Embryonic facial prominence (tissue), 1 donor: Measurements from ENCODE around the gene PLXNA2.

ENCODE experiments used
- DNase-seq: peaks from one replicate; pipeline ENCODE4 v3.0.0-alpha.2; 2016; ENCODE audit errors: extremely low spot score

PLXNA2 gene

GRCh38 chr1:208243967-208244916, at the start of gene PLXNA2:
TSS of gene PLXNA2 (minus strand) at chr1:208244384. CDS start at chr1:208217922, 26,462 bp downstream.
- DNase-seq, result no peak

- no peak for DNase-seq
Observed at GRCh38 chr1:208292908-208293307, 48.7 kb upstream of the PLXNA2 start.

- no peak for DNase-seq
Observed at GRCh38 chr1:208291923-208292711, 47.9 kb upstream of the PLXNA2 start.

GRCh38 chr1:208291129-208291528, 46.9 kb upstream of the PLXNA2 start:
- no peak for DNase-seq

- no peak for DNase-seq
Observed at GRCh38 chr1:208289716-208290115, 45.5 kb upstream of the PLXNA2 start.

- no peak for DNase-seq
Observed at GRCh38 chr1:208288495-208288894, 44.3 kb upstream of the PLXNA2 start.

- no peak for DNase-seq
Observed at GRCh38 chr1:208280681-208281450, 36.7 kb upstream of the PLXNA2 start.

- DNase-seq, result no peak
Observed at GRCh38 chr1:208279826-208280588, 35.8 kb upstream of the PLXNA2 start.

GRCh38 chr1:208278638-208279037, 34.5 kb upstream of the PLXNA2 start:
- DNase-seq, result no peak

GRCh38 chr1:208276757-208277435, 32.7 kb upstream of the PLXNA2 start:
- DNase-seq, result no peak

GRCh38 chr1:208275083-208275482, 30.9 kb upstream of the PLXNA2 start:
- DNase-seq, result no peak

GRCh38 chr1:208273386-208274017, 29.3 kb upstream of the PLXNA2 start:
- no peak for DNase-seq

GRCh38 chr1:208272713-208273112, 28.5 kb upstream of the PLXNA2 start:
- no peak for DNase-seq

GRCh38 chr1:208272311-208272710, 28.1 kb upstream of the PLXNA2 start:
- DNase-seq, result no peak

GRCh38 chr1:208271236-208271635, 27.1 kb upstream of the PLXNA2 start:
- no peak for DNase-seq

- no peak for DNase-seq
Observed at GRCh38 chr1:208270651-208271141, 26.5 kb upstream of the PLXNA2 start.

- DNase-seq, result no peak
Observed at GRCh38 chr1:208269338-208269666, 25.1 kb upstream of the PLXNA2 start.

GRCh38 chr1:208268541-208269337, 24.6 kb upstream of the PLXNA2 start:
- DNase-seq, result no peak

GRCh38 chr1:208265525-208265924, 21.3 kb upstream of the PLXNA2 start:
- no peak for DNase-seq
